ENCODE measurements around the gene RBMS1. TPM values are rescaled to one million over a fixed set of nuclear protein-coding genes. Genes with fewer than 3 reads are reported as not detected.

The RBMS1 gene
- total and polyA plus RNA-seq, 12 donors = 22.6 to 77.7 (median 59.0) TPM

DNA sequence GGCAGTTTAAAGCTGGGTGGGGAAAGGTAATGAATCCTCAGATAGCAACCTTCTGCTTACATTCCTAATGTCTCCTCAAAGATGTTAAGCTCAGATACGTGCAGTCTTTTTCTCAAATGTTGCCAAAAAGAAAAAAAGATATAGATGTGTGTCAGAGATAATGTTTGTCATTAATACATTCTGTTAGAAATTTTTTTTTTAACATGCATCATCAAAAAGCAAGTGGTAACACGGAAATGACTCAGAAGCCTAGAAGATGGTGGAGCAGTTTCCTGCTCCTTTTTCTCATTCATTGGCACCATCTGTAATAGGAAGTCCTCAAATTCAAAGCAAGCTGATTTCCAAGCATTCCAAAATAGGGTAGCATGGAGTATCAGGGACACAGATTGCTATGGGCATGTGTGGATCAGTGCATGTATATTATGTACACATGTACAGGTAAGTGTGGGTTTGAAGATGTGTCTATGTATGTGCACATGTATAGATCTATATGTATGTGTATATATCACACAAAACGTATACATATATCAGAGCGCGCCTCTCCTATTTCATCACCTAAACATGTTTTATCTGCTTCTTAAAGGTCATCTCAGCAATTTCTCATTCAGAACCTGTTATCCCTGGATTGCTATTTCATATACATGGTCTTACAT is 213.7 kb downstream of the RBMS1 start:
- Histone ChIP-seq H3K36me3 (peaks cover 0 to 100% (median 49%) of the 10 kb centered on the region in 9 donors), H3K9me3 (no peaks in the 10 kb centered on the region), H3K4me1 (peaks cover 0 to 59% (median 23%) of the 10 kb centered on the region in 9 donors), H3K27me3 (no peaks in the 10 kb centered on the region), H3K4me3 (no peak overlapping the region), H3K27ac (peak overlapping the region in 4 of 10 donors; percentile 14 to 51 (median 24))
- WGBS, 2 donors = 73 to 75% methylated on average over 5 of the region's 5 CpGs
- TF ChIP-seq, protein P1, sequence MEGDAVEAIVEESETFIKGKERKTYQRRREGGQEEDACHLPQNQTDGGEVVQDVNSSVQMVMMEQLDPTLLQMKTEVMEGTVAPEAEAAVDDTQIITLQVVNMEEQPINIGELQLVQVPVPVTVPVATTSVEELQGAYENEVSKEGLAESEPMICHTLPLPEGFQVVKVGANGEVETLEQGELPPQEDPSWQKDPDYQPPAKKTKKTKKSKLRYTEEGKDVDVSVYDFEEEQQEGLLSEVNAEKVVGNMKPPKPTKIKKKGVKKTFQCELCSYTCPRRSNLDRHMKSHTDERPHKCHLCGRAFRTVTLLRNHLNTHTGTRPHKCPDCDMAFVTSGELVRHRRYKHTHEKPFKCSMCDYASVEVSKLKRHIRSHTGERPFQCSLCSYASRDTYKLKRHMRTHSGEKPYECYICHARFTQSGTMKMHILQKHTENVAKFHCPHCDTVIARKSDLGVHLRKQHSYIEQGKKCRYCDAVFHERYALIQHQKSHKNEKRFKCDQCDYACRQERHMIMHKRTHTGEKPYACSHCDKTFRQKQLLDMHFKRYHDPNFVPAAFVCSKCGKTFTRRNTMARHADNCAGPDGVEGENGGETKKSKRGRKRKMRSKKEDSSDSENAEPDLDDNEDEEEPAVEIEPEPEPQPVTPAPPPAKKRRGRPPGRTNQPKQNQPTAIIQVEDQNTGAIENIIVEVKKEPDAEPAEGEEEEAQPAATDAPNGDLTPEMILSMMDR (IDR thresholded peaks at IDR 0.05) = no peak
- intact Hi-C loops (cut with DNase I) = loop anchor here in 2 of 10 donors (5.0 to 10.0 kb wide), 2 partner anchors 212 to 215 kb away; partner anchors contain the start of gene RBMS1 (in 2 of the 2)
- peak in 2 of 8 donors; percentile 16 to 53 for ATAC-seq
- no peak for DNase-seq

DNA sequence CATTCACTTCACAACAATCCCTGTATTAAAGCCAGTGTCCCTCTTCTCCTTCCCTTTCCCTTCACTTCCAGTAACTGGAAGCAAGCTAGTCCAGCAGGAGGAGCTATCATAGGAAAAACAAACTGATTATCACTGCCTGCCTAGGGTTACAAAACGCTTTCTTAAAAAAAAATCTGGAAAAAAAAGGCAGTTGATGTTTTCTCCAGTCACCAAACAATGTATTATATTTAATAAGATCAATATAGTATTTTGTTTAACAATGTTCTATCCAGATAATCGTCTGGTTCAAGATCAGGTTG is 214.8 kb downstream of the RBMS1 start:
- intact Hi-C loops (cut with DNase I) = loop anchor here in 1 of 10 donors (10.0 kb wide), 1 partner anchor 216 kb away; the partner anchor contains the start of gene RBMS1
- peak in 6 of 8 donors; percentile 62 to 81 (median 75) for ATAC-seq
- no peak overlapping the region for H3K4me3 ChIP-seq
- H3K4me1 ChIP-seq = peaks cover 0 to 55% (median 23%) of the 10 kb centered on the region in 9 donors
- DNase-seq = peak in 1 of 2 donors; percentile 36
- TF ChIP-seq, protein P1 (IDR thresholded peaks at IDR 0.05) = peak in 8 of 9 donors; percentile 20 to 74 (median 61)
- no peaks in the 10 kb centered on the region for H3K27me3 ChIP-seq
- H3K9me3 ChIP-seq = no peaks in the 10 kb centered on the region
- peak overlapping the region in 8 of 10 donors; percentile 5 to 51 (median 24) for H3K27ac ChIP-seq
- peaks cover 0 to 100% (median 41%) of the 10 kb centered on the region in 9 donors for H3K36me3 ChIP-seq
- 15 to 25% methylated on average over 2 of the region's 2 CpGs for WGBS, 2 donors

GRCh38 chr2:160278101-160278878 is 215.3 kb downstream of the RBMS1 start:
- peaks cover 0 to 50% (median 23%) of the 10 kb centered on the region in 9 donors for H3K4me1 ChIP-seq
- no peak overlapping the region for H3K4me3 ChIP-seq
- ATAC-seq = peak in 5 of 8 donors; percentile 41 to 71 (median 54)
- TF ChIP-seq, protein P1 (IDR thresholded peaks at IDR 0.05) = no peak
- peaks cover 0 to 100% (median 36%) of the 10 kb centered on the region in 9 donors for H3K36me3 ChIP-seq
- WGBS, 2 donors = 83 to 85% methylated on average over 9 of the region's 9 CpGs
- DNase-seq = no peak
- H3K27ac ChIP-seq = peak overlapping the region in 8 of 10 donors; percentile 5 to 51 (median 24)
- H3K9me3 ChIP-seq = no peaks in the 10 kb centered on the region
- no peaks in the 10 kb centered on the region for H3K27me3 ChIP-seq
- intact Hi-C loops (cut with DNase I) = loop anchor here in 1 of 10 donors (10.0 kb wide), 1 partner anchor 217 kb away; the partner anchor contains the start of gene RBMS1

GRCh38 chr2:160277151-160277550 is 216.5 kb downstream of the RBMS1 start:
- Histone ChIP-seq H3K4me1 (peaks cover 0 to 38% (median 19%) of the 10 kb centered on the region in 9 donors), H3K9me3 (no peaks in the 10 kb centered on the region), H3K27ac (no peak overlapping the region), H3K36me3 (peaks cover 0 to 100% (median 34%) of the 10 kb centered on the region in 9 donors), H3K27me3 (no peaks in the 10 kb centered on the region), H3K4me3 (no peak overlapping the region)
- intact Hi-C loops (cut with DNase I) = loop anchor here in 1 of 10 donors (10.0 kb wide), 1 partner anchor 218 kb away; the partner anchor contains the start of gene RBMS1
- DNase-seq (no peak), ATAC-seq (no peak)
- WGBS, 2 donors = 94 to 95% methylated on average over 6 of the region's 6 CpGs
- TF ChIP-seq, protein P1 (IDR thresholded peaks at IDR 0.05) = no peak
